NCI-H460 (cell line): ENCODE data around the gene DDX6. TPM values are rescaled to one million over a fixed set of nuclear protein-coding genes. Genes with fewer than 3 reads are reported as not detected.
"Not testable (repeated sequence)": the region's sequence is repeated elsewhere in the genome, so short reads cannot be mapped to it uniquely, and the experiment has no call there.

Source experiments
- DNase-seq: peaks from one replicate; pipeline ENCODE4 v3.0.0-alpha.2; 2016; ENCODE audit warnings: low read depth; ENCODE audit errors: extremely low read depth
- total RNA-seq: library from RNA; depleted of rRNA; stranded (reverse); fragments of >200 nt; shearing (Covaris generic); gene quantifications from 2 replicates; pipeline ENCODE4 v1.2.3, GENCODE V29; 2014

DDX6 gene
- total RNA-seq, 1 experiment from 2014 or later = 52.0 TPM

GRCh38 chr11:118792570-118793124, 1.7 kb upstream of the DDX6 start:
- DNase-seq = peak; percentile 14

- no peak for DNase-seq
These were observed 1.1 kb upstream of the DDX6 start for GRCh38 chr11:118791961-118792569.

DNA sequence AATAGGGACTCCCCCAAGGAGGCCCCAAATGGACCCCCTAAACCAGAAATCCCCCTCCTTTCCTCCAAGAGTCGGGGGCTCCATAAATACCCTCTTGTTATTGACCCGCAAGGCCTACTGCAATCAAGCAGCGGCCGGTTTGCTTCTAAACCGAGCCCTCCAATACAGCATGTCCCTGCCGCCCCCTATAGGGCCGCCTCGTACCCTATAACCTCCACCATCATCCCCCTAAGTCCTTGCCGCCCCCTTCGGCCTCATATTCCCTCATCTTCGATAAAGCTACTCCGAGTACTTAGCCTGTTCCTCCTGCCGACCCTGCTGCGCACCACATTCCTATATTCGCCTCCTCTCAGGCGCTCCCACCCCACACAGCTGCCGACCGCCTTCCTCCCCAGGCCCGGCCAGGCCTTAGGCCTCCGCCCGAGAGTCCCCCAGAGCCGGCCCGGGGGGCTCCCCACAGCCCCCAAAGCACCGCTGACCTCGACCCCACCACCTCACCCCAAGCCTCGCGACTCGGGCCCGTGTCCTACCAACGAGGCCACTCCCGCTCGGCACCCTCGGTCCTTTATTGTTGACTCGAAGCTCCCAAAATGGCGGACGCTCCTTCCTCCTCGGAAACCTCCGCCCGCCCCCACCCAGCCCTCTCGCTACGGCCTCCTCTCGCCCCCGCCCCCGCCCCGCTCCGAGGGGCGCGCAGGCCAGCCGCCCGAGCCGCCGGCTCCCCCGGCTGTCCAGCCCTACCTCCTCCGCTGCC, 430 bp downstream of the DDX6 start:
- DNase-seq = peak; percentile 14

- DNase-seq = no peak
These were observed 1.2 kb downstream of the DDX6 start for GRCh38 chr11:118789501-118790356.

DNA sequence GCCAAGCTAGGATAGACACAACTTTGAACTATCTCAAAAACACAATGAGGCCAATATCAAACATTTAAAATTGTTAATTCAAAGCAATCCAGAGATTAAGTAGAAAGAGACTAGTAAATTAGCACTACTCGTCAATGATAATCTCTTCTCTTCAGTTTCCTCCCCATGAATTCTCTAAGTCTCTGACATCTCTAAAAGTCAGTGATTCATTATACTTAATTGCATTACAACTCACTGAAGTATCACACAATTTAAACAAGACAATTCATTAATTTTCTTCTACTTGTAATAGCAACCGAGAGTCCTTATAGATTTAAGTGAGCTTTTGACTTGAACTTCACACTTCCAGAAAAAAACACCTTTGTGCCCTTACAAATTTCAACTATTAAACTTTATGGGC, 4.3 kb downstream of the DDX6 start:
- no peak for DNase-seq

DNA sequence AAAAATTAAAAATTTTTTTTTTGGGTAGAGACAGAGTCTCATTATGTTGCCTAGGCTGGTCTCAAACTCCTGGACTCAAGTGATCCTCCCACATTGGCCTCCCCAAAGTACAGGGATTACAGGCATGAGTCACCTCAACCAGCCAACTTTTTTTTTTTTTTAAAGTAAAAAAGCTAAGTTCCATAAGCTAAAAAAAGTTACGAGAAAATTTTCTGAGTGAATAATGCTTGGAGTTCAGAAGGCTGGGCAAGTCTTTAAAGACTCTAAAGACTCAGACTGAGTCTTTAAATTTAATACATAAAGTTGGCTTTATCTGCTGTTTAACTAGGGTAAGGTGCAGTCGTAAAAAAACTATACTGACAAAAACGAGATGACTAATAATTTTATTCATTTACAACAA, 5.6 kb downstream of the DDX6 start:
- DNase-seq = no peak

DNA sequence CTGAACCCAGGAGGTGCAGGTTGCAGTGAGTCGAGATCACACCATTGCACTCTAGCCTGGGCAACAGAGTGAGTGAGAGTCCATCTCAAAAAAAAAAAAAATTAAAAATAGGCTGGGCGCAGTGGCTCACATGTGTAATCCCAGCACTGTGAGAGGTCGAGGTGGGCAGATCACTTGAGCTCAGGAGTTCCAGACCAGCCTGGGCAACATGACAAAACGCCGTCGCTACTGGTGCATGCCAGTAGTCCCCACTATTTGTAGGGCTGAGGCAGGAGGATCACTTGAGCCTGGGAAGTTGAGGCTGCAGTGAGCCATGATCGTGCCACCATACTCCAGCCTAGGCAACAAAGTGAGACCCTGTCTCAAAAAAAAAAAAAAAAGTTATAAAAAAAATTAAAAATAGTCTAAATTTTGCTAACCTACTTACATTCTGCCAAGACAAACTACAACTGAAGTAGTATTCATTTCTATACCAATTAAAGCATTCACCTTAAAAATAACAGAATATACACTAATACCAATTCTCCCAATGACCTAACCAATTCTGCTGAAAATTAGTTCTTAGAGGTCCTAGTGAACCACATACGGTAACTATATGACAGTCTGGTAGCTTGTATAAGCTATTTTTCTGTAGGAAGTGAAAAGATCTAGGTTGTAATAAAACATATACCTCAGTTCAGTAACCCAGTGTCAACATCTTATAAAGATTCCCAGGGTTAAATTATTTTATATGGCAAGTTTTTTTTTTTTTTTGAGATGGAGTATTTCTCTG, 7.1 kb downstream of the DDX6 start:
- DNase-seq = no peak

DNA sequence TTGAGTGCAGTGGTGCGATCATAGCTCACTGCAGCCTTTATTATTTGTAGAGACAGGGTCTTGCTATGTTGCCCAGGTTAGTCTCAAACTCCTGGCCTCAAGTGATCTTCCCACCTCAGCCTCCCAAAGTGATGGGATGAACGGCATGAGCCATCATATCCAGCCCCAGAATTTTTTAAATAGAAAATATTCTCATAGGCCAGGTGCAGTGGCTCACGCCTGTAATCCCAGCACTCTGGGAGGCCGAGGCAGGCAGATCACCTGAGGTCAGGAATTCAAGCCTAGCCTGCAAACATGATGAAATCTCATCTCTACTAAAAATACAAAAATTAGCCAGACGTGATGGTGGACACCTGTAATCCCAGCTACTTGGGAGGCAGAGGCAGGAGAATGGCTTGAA, 7.6 kb downstream of the DDX6 start:
- not testable (repeated sequence) for DNase-seq

GRCh38 chr11:118778898-118779297, 12.1 kb downstream of the DDX6 start:
- DNase-seq = no peak

- DNase-seq = no peak
These were observed 16.9 kb downstream of the DDX6 start for GRCh38 chr11:118774032-118774431.

DNA sequence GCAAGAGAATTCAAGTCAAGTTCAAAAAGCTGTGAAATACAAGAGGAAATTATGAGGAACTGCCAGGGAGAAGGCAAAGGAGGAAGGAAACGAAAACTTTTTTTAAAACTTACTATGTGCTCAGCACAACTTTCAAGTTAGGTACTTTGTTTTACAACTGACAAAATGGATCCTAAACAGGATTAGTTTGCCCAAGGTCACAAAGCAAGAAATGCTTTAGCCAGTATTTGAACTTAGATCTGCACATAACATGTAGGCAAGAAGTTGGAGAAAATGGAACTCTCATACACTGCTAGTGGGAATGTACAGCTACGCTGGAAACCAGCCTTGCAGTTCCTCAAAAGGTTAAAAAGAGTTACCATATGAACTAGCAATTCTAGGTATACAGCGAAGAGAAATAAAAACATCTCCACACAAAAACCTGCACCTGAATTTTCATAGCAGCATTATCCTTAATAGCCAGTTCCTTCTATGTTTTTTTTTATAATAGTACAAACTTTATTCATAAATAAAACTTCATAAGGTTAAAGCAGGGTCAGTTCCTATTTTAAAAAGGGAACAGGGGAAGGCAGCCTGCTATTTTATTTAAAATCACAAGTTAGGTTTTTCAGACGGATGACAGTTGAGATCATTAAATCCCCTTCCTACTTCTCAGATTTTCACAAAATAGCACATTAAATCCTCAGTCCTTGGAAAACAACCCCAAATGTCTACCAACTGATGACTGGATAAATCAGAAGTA, 19.2 kb downstream of the DDX6 start:
- no peak for DNase-seq

DNA sequence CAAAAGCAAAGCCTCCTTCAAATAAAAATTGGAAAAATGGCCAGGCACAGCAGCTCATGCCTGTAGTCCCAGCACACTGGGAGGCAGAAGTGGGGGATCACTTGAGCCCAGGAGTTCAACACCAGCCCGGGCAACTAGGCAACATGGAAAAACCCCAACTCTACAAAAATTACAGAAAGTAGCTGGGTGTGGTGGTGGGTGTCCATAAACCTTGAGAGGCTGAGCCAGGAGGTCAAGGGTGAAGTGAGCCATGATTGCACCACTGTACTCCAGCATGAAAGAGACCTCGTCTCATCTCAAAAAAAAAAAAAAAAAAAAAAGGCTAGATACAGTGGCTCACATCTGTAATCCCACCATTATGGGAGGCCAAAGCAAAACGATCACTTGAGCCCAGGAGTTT, 22.3 kb downstream of the DDX6 start:
- DNase-seq = no peak

GRCh38 chr11:118766035-118766434, 24.9 kb downstream of the DDX6 start:
- no peak for DNase-seq

GRCh38 chr11:118765095-118765691, 25.8 kb downstream of the DDX6 start:
- DNase-seq = not testable (repeated sequence)

DNA sequence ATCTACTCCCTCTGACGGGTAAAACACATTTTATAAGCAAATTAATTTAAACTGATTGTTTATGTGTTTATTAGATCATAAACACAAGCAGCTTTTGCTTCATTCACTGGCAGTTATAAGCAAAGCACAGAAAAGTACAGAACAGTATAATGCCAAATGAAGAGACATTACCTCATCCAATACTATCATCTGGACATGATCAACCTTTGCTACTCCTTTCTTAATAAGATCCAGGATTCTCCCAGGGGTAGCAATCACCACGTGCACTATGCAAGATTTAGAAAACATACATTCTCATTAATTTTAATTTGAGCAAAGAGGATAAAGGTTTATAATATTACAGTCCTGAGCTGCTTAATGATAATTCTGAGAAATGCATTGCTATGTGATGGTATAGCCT, 27.9 kb downstream of the DDX6 start:
- DNase-seq = no peak

DNA sequence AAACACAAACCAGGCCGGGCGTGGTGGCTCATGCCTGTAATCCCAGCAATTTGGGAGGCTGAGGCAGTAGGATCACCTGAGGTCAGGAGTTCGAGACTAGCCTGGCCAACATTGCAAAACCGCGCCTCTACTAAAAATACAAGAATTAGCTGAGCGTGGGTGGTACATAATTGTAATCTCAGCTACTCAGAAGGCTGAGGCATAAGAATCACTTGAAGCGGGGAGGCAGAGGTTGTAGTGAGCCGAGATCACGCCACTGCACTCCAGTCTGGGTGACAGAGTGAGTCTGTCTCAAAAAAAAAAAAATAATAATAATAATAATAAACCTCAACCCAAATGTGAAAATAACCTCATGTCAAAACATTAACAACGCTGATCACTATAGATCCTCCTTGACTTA, 29.0 kb downstream of the DDX6 start:
- DNase-seq = not testable (repeated sequence)

GRCh38 chr11:118757876-118758399, 33.0 kb downstream of the DDX6 start:
- DNase-seq = no peak

GRCh38 chr11:118752654-118753053, 38.3 kb downstream of the DDX6 start:
- DNase-seq = no peak

DNA sequence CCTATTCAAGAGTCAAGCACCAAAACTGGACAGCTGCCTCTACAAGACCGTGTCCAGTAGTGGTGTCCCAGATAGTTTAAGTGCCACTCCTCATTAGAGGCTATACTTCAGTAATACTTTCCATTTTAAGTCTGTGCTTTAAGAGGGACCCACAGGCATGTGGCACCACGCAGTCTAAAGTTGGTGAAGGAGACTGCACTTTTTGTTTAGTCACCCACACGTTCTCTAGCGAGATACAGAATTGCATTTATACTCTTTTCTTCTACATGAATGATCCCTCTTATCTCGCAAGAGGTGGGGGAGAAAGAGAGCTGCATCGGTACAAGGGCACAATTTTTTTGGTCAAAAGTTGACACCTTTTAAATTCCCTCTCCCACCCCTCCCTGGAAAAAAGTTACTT, 41.5 kb downstream of the DDX6 start:
- no peak for DNase-seq
